WERI-Rb-1 (cell line): ENCODE data around the gene PPP2R2B.
A peak's percentile ranks its signal among the peaks of the same experiment; 100 is the strongest.

Experiments used
- DNase-seq: peaks from one replicate; pipeline ENCODE4 v3.0.0-alpha.2; 2020
- H3K27ac ChIP-seq: fragments of 250-450 bp; sonication (Bioruptor Pico); 2 replicates; pipeline ENCODE4 v1.5.1; 2020; ENCODE audit warnings: mild to moderate bottlenecking, moderate library complexity
- H3K27me3 ChIP-seq: fragments of 250-450 bp; sonication (Bioruptor Pico); 2 replicates; pipeline ENCODE4 v1.5.1; 2021; ENCODE audit warnings: mild to moderate bottlenecking, low read depth, moderate library complexity; ENCODE audit not compliant: insufficient read depth, severe bottlenecking
- H3K36me3 ChIP-seq: fragments of 250-450 bp; sonication (Bioruptor Pico); 2 replicates; pipeline ENCODE4 v1.5.1; 2020; ENCODE audit warnings: mild to moderate bottlenecking, moderate library complexity
- H3K4me3 ChIP-seq: 2 replicates; pipeline ENCODE4 v1.5.1; 2011; ENCODE audit warnings: low read depth, mild to moderate bottlenecking, control low read depth, low read length
- H3K9me3 ChIP-seq: fragments of 250-450 bp; sonication (Bioruptor Pico); 2 replicates; pipeline ENCODE4 v1.5.1; 2021; ENCODE audit warnings: mild to moderate bottlenecking, moderate library complexity; ENCODE audit not compliant: severe bottlenecking
- CTCF ChIP-seq: IDR thresholded peaks from 2 replicates; pipeline ENCODE4 v1.5.1; 2011; ENCODE audit warnings: low read depth, mild to moderate bottlenecking, control low read depth, inconsistent platforms, low read length

The PPP2R2B gene

GRCh38 chr5:146642410-146642809 is 236.1 kb downstream of the PPP2R2B start:
- no peak overlapping the region for H3K27ac ChIP-seq
- no peak for TF ChIP-seq CTCF
- no peaks in the 10 kb centered on the region for H3K9me3 ChIP-seq
- DNase-seq, result no peak
- H3K4me3 ChIP-seq, result no peak overlapping the region
- H3K27me3 ChIP-seq, result no peaks in the 10 kb centered on the region
- no peaks in the 10 kb centered on the region for H3K36me3 ChIP-seq

GRCh38 chr5:146641941-146642340 is 236.6 kb downstream of the PPP2R2B start:
- peak; percentile 37 for DNase-seq
- TF ChIP-seq CTCF, result no peak
- no peaks in the 10 kb centered on the region for H3K9me3 ChIP-seq

GRCh38 chr5:146640285-146640896 is 238.2 kb downstream of the PPP2R2B start:
- TF ChIP-seq CTCF, result no peak
- H3K9me3 ChIP-seq, result no peaks in the 10 kb centered on the region
- H3K27me3 ChIP-seq, result no peaks in the 10 kb centered on the region
- no peak overlapping the region for H3K27ac ChIP-seq
- no peak for DNase-seq
- no peaks in the 10 kb centered on the region for H3K36me3 ChIP-seq
- no peak overlapping the region for H3K4me3 ChIP-seq

More at GRCh38 chr5:146641941-146642340, 236.6 kb downstream of the PPP2R2B start:
- Histone ChIP-seq H3K27ac (no peak overlapping the region), H3K27me3 (no peaks in the 10 kb centered on the region), H3K36me3 (no peaks in the 10 kb centered on the region), H3K4me3 (no peak overlapping the region)

- Histone ChIP-seq H3K27ac (no peak overlapping the region), H3K36me3 (no peaks in the 10 kb centered on the region), H3K9me3 (no peaks in the 10 kb centered on the region), H3K27me3 (no peaks in the 10 kb centered on the region), H3K4me3 (no peak overlapping the region)
- TF ChIP-seq CTCF, result no peak
- no peak for DNase-seq
Measured at GRCh38 chr5:146635443-146635842, 243.1 kb downstream of the PPP2R2B start.

- Histone ChIP-seq H3K4me3 (peak overlapping the region; percentile 13; the same call in 1 of the 2 replicates), H3K27me3 (no peaks in the 10 kb centered on the region), H3K27ac (no peak overlapping the region), H3K36me3 (no peaks in the 10 kb centered on the region), H3K9me3 (no peaks in the 10 kb centered on the region)
- no peak for TF ChIP-seq CTCF
- DNase-seq, result peak; percentile 16
Measured at GRCh38 chr5:146633323-146633764, 245.2 kb downstream of the PPP2R2B start.
